Fibroblast of skin of back (primary cell): ENCODE measurements around the gene LRRC8C.
A peak's percentile ranks its signal among the peaks of the same experiment; 100 is the strongest.

ENCODE experiments used
- DNase-seq: peaks from one replicate; pipeline ENCODE4 v3.0.0-alpha.2; 2013

LRRC8C gene

GRCh38 chr1:89736937-89737733, 104.2 kb downstream of the LRRC8C start:
- no peak for DNase-seq

- DNase-seq = no peak
Observed at GRCh38 chr1:89737985-89738510, 105.1 kb downstream of the LRRC8C start.

- peak; percentile 23 for DNase-seq
Observed at GRCh38 chr1:89739013-89739843, 106.3 kb downstream of the LRRC8C start.

- DNase-seq = no peak
Observed at GRCh38 chr1:89739844-89740216, 106.9 kb downstream of the LRRC8C start.

- DNase-seq = no peak
Observed at GRCh38 chr1:89743788-89744187, 110.9 kb downstream of the LRRC8C start.

- no peak for DNase-seq
Observed at GRCh38 chr1:89746424-89747149, 113.7 kb downstream of the LRRC8C start.

GRCh38 chr1:89753761-89754160, 120.8 kb downstream of the LRRC8C start:
- DNase-seq = no peak

GRCh38 chr1:89754518-89754917, 121.6 kb downstream of the LRRC8C start:
- peak; percentile 11 for DNase-seq

- no peak for DNase-seq
Observed at GRCh38 chr1:89755591-89755990, 122.7 kb downstream of the LRRC8C start.

- no peak for DNase-seq
Observed at GRCh38 chr1:89757532-89757931, 124.6 kb downstream of the LRRC8C start.

GRCh38 chr1:89758156-89758555, 125.2 kb downstream of the LRRC8C start:
- no peak for DNase-seq

GRCh38 chr1:89759036-89759435, 126.1 kb downstream of the LRRC8C start:
- DNase-seq = no peak

- no peak for DNase-seq
Observed at GRCh38 chr1:89760496-89760895, 127.6 kb downstream of the LRRC8C start.

GRCh38 chr1:89761338-89761737, 128.4 kb downstream of the LRRC8C start:
- no peak for DNase-seq

GRCh38 chr1:89761901-89762300, 129.0 kb downstream of the LRRC8C start:
- DNase-seq = no peak

GRCh38 chr1:89762386-89762778, 129.5 kb downstream of the LRRC8C start:
- no peak for DNase-seq

- peak; percentile 76 for DNase-seq
Observed at GRCh38 chr1:89762779-89763648, 130.1 kb downstream of the LRRC8C start.

GRCh38 chr1:89763649-89763986, 130.7 kb downstream of the LRRC8C start:
- no peak for DNase-seq

GRCh38 chr1:89765774-89766173, 132.9 kb downstream of the LRRC8C start:
- no peak for DNase-seq

GRCh38 chr1:89767618-89768017, 134.7 kb downstream of the LRRC8C start:
- no peak for DNase-seq
